K562 (cell line): ENCODE results near the gene CMBL. TPM values are rescaled to one million over a fixed set of nuclear protein-coding genes. Genes with fewer than 3 reads are reported as not detected.

Experiments
- CAMTA2 ChIP-seq: fragments of 250-450 bp; sonication (Bioruptor Pico); conservative IDR thresholded peaks from 2 replicates; pipeline ENCODE4 v1.5.1; 2022
- HDAC1 ChIP-seq, 2 experiments: fragments of 450-650 bp; IDR thresholded peaks; 2 replicates each; pipeline ENCODE4 v1.6.1; 2016 to 2017; ENCODE audit warnings: inconsistent platforms in 1 of 2, mild to moderate bottlenecking in 1 of 2, moderate library complexity in 1 of 2
- HDAC3 ChIP-seq: fragments of 450-650 bp; IDR thresholded peaks from 2 replicates; pipeline ENCODE4 v1.6.1; 2018; ENCODE audit warnings: borderline replicate concordance, mild to moderate bottlenecking, moderate library complexity; ENCODE audit not compliant: partially characterized antibody
- KDM1A ChIP-seq, 2 experiments: fragments of 450-650 bp; IDR thresholded peaks; 2 replicates each; pipeline ENCODE4 v1.6.1; 2016; ENCODE audit warnings: mild to moderate bottlenecking in 2 of 2
- MAFG ChIP-seq: fragments of 450-650 bp; conservative IDR thresholded peaks from 2 replicates; pipeline ENCODE4 v1.6.1; 2016; ENCODE audit warnings: missing genetic modification characterization, missing compliant biosample characterization
- MYC ChIP-seq, 2 experiments: fragments of 250-450 bp in 1 of 2; sonication (Bioruptor Pico) in 1 of 2; IDR thresholded peaks; 2 replicates each; pipeline versions ENCODE4 v1.5.1 to v1.6.1; 2012 to 2021; ENCODE audit warnings: low read depth in 2 of 2, borderline replicate concordance in 1 of 2, improper control_type of control experiment in 1 of 2, low read length in 1 of 2, mild to moderate bottlenecking in 1 of 2, moderate library complexity in 1 of 2
- NFE2 ChIP-seq: IDR thresholded peaks from 2 replicates; pipeline ENCODE4 v1.6.1; 2014; ENCODE audit warnings: antibody characterized with exemption, low read depth
- RFX1 ChIP-seq: fragments of 450-650 bp; IDR thresholded peaks from 2 replicates; pipeline ENCODE4 v1.6.1; 2016; ENCODE audit warnings: mild to moderate bottlenecking, moderate library complexity
- SMARCA4 ChIP-seq: fragments of 450-650 bp; IDR thresholded peaks from 2 replicates; pipeline ENCODE4 v1.6.1; 2016
- WHSC1 ChIP-seq: IDR thresholded peaks from one replicate; pipeline ENCODE4 v1.6.1; 2012; ENCODE audit warnings: low read length, control low read depth, inconsistent platforms
- ZNF316 ChIP-seq: fragments of 450-650 bp; IDR thresholded peaks from 2 replicates; pipeline ENCODE4 v1.6.1; 2016
- polyA plus RNA-seq, 8 experiments: library from polyadenylated mRNA; depleted of rRNA in 4 of 8; stranded (reverse) in 5 of 8; unstranded in 3 of 8; fragments of >200 nt; fragmentation: Nextera tagmentation in 2 of 8; fragmentation: Illumina TruSeq in 1 of 8; extraction: Ambion mirVana in 2 of 8; extraction: Trizol in 1 of 8; gene quantifications; 2 replicates each; pipeline versions ENCODE4 v1.2.1 to v1.2.3, GENCODE V29; 2011 to 2014; ENCODE audit warnings: inconsistent platforms in 1 of 8, missing spikeins in 1 of 8
- total RNA-seq, 7 experiments: library from RNA; depleted of rRNA in 6 of 7; stranded (reverse); fragments of >200 nt in 6 of 7; fragmentation: Illumina TruSeq in 2 of 7; extraction: Trizol in 2 of 7; gene quantifications; 2 replicates each; pipeline versions ENCODE4 v1.2.1 to v1.2.3, GENCODE V29; 2011 to 2021; ENCODE audit warnings: low replicate concordance in 1 of 7
- TF ChIP-seq, protein P1 (sequence below), 2 experiments: fragments of 450-650 bp; conservative IDR thresholded peaks; 2 replicates each; pipeline ENCODE4 v1.6.1; 2017; ENCODE audit warnings: mild to moderate bottlenecking in 2 of 2, moderate library complexity in 2 of 2
- TF ChIP-seq, protein P2 (sequence below): fragments of 450-650 bp; IDR thresholded peaks from 2 replicates; pipeline ENCODE4 v1.6.1; 2016; ENCODE audit warnings: mild to moderate bottlenecking, moderate library complexity

Gene CMBL
- total and polyA plus RNA-seq, 9 of the 15 experiments (the other 6 are each of a cell fraction or from before 2014, with no cell fraction given), result 22.6 to 192 (median 71.1) TPM

DNA sequence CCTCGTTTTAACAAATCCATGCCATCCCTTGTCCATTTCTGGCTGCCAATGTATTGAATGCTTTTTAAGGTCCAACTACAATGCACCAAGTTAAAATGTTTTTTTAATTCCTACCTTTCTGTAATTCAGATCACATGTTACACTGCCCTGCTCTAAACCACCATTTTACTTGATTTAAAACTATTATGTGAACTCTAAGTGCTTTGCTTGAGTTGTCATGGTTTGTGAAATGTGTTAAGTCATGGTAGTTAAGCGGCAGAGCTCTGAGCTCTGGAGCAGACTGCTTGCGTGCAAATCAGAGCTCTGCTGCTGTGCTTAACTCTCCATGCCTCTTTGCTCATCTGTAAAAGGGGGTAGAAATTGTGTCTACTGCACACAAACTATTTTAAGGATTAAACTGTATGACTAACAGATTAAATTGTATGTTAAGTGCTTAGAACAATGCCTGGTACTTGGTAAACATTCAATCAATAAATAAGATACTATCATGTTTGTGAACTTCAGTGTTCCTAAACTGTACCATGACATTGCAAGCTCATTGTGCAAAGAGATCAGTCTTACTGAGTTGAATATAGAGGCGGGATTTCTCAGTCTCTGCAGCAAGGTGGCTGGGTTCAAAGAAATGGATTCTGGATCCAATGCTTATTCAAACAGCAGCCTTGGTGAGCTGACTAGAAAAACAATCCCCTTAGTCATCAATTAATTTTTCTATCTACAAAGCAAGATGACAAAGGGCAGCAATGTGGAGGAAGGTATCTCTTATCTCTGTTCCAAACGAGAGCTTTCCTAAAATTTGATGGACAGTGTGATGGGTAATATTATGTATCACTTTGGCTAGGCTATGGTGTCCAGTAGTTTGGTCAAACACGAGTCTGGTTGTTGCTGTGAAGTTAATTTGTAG, 16.1 kb upstream of the CMBL start (continued):
- TF ChIP-seq HDAC3 (peak; percentile 51), WHSC1 (no peak), HDAC1 (IDR thresholded peaks at IDR 0.05) (peak; percentile 26 to 73; a peak in 2 of 4 replicates), ZNF316 (peak; percentile 88), RFX1 (peak; percentile 58), MYC (IDR thresholded peaks at IDR 0.05; ENCODE audit: low read depth, low read length) (peak; percentile 23; the same call in 1 of the 2 replicates), MYC (CRISPR knock-in tag; IDR thresholded peaks at IDR 0.05; ENCODE audit: borderline replicate concordance, low read depth) (no peak), CAMTA2 (CRISPR knock-in tag) (no peak), SMARCA4 (peak; percentile 49; the same call in 1 of the 2 replicates), KDM1A (IDR thresholded peaks at IDR 0.05) (peak; percentile 89 to 90; a peak in 3 of 4 replicates), NFE2 (peak; percentile 89), MAFG (tag) (peak; percentile 93)
- TF ChIP-seq, protein P1, sequence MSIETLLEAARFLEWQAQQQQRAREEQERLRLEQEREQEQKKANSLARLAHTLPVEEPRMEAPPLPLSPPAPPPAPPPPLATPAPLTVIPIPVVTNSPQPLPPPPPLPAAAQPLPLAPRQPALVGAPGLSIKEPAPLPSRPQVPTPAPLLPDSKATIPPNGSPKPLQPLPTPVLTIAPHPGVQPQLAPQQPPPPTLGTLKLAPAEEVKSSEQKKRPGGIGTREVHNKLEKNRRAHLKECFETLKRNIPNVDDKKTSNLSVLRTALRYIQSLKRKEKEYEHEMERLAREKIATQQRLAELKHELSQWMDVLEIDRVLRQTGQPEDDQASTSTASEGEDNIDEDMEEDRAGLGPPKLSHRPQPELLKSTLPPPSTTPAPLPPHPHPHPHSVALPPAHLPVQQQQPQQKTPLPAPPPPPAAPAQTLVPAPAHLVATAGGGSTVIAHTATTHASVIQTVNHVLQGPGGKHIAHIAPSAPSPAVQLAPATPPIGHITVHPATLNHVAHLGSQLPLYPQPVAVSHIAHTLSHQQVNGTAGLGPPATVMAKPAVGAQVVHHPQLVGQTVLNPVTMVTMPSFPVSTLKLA (conservative IDR thresholded peaks at IDR 0.05), result peak; percentile 38 to 52; a peak in 2 of 4 replicates
- TF ChIP-seq, protein P2, sequence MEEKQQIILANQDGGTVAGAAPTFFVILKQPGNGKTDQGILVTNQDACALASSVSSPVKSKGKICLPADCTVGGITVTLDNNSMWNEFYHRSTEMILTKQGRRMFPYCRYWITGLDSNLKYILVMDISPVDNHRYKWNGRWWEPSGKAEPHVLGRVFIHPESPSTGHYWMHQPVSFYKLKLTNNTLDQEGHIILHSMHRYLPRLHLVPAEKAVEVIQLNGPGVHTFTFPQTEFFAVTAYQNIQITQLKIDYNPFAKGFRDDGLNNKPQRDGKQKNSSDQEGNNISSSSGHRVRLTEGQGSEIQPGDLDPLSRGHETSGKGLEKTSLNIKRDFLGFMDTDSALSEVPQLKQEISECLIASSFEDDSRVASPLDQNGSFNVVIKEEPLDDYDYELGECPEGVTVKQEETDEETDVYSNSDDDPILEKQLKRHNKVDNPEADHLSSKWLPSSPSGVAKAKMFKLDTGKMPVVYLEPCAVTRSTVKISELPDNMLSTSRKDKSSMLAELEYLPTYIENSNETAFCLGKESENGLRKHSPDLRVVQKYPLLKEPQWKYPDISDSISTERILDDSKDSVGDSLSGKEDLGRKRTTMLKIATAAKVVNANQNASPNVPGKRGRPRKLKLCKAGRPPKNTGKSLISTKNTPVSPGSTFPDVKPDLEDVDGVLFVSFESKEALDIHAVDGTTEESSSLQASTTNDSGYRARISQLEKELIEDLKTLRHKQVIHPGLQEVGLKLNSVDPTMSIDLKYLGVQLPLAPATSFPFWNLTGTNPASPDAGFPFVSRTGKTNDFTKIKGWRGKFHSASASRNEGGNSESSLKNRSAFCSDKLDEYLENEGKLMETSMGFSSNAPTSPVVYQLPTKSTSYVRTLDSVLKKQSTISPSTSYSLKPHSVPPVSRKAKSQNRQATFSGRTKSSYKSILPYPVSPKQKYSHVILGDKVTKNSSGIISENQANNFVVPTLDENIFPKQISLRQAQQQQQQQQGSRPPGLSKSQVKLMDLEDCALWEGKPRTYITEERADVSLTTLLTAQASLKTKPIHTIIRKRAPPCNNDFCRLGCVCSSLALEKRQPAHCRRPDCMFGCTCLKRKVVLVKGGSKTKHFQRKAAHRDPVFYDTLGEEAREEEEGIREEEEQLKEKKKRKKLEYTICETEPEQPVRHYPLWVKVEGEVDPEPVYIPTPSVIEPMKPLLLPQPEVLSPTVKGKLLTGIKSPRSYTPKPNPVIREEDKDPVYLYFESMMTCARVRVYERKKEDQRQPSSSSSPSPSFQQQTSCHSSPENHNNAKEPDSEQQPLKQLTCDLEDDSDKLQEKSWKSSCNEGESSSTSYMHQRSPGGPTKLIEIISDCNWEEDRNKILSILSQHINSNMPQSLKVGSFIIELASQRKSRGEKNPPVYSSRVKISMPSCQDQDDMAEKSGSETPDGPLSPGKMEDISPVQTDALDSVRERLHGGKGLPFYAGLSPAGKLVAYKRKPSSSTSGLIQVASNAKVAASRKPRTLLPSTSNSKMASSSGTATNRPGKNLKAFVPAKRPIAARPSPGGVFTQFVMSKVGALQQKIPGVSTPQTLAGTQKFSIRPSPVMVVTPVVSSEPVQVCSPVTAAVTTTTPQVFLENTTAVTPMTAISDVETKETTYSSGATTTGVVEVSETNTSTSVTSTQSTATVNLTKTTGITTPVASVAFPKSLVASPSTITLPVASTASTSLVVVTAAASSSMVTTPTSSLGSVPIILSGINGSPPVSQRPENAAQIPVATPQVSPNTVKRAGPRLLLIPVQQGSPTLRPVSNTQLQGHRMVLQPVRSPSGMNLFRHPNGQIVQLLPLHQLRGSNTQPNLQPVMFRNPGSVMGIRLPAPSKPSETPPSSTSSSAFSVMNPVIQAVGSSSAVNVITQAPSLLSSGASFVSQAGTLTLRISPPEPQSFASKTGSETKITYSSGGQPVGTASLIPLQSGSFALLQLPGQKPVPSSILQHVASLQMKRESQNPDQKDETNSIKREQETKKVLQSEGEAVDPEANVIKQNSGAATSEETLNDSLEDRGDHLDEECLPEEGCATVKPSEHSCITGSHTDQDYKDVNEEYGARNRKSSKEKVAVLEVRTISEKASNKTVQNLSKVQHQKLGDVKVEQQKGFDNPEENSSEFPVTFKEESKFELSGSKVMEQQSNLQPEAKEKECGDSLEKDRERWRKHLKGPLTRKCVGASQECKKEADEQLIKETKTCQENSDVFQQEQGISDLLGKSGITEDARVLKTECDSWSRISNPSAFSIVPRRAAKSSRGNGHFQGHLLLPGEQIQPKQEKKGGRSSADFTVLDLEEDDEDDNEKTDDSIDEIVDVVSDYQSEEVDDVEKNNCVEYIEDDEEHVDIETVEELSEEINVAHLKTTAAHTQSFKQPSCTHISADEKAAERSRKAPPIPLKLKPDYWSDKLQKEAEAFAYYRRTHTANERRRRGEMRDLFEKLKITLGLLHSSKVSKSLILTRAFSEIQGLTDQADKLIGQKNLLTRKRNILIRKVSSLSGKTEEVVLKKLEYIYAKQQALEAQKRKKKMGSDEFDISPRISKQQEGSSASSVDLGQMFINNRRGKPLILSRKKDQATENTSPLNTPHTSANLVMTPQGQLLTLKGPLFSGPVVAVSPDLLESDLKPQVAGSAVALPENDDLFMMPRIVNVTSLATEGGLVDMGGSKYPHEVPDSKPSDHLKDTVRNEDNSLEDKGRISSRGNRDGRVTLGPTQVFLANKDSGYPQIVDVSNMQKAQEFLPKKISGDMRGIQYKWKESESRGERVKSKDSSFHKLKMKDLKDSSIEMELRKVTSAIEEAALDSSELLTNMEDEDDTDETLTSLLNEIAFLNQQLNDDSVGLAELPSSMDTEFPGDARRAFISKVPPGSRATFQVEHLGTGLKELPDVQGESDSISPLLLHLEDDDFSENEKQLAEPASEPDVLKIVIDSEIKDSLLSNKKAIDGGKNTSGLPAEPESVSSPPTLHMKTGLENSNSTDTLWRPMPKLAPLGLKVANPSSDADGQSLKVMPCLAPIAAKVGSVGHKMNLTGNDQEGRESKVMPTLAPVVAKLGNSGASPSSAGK, result peak; percentile 26; the same call in 1 of the 2 replicates
- TF ChIP-seq, all 486 proteins: peak for 35
